HepG2 (cell line): ENCODE data around the gene COQ8A. TPM values are rescaled to one million over a fixed set of nuclear protein-coding genes. Genes with fewer than 3 reads are reported as not detected.

Source experiments
- ATAC-seq: fragments of 200-7000 bp; cut with Tn5 transposase; 3 replicates; pipeline ENCODE4 v1.9.1; 2020; ENCODE audit warnings: mild to moderate bottlenecking, moderate library complexity
- BruUV-seq: library from RNA; stranded (reverse); fragments of 400-500 nt; replicated peaks from 2 replicates; lab custom pipeline; 2021; lab: Mats Ljungman, UMichigan
- CTCF ChIA-PET: fragments of 300-600 bp; formaldehyde crosslinking; extraction: SDS; loops from one replicate; lab custom pipeline; 2021; ENCODE audit warnings: low total read pairs, inconsistent platforms, low intra/inter-chr PET ratio; lab: Yijun Ruan, JAX
- POLR2A ChIA-PET: fragments of 350-600 bp; sonication (Branson Sonifier 250); formaldehyde crosslinking; loops from one replicate; lab custom pipeline; 2020; ENCODE audit warnings: antibody characterized with exemption, inconsistent platforms; lab: Yijun Ruan, JAX
- DNase-seq: peaks from one replicate; pipeline ENCODE4 v3.0.0-alpha.2; 2015; ENCODE audit warnings: low spot score
- FAIRE-seq: peaks from 3 replicates; lab custom pipeline; 2011; peaks lifted over from hg19 to GRCh38; lab: Jason Lieb, UNC
- H2AFZ ChIP-seq: one replicate; pipeline ENCODE4 v1.6.1; 2011; ENCODE audit warnings: low read length, inconsistent platforms
- H3K27ac ChIP-seq: fragments of 300-600 bp; 3 replicates; pipeline ENCODE4 v1.8.0; 2011; ENCODE audit warnings: mixed run types, mild to moderate bottlenecking, mixed read lengths, low read length, inconsistent platforms; ENCODE audit not compliant: insufficient read depth; ENCODE audit errors: extremely low read length
- H3K27me3 ChIP-seq, 2 experiments: fragments of 200-600 bp in 1 of 2; 2 replicates in 1 of 2; 3 replicates in 1 of 2; pipeline versions ENCODE4 v1.6.0 to v1.8.0; 2011; ENCODE audit warnings: low read length in 2 of 2, mild to moderate bottlenecking in 2 of 2, moderate library complexity in 2 of 2, inconsistent platforms in 1 of 2; ENCODE audit not compliant: insufficient read depth in 2 of 2, control insufficient read depth in 1 of 2
- H3K36me3 ChIP-seq, 2 experiments: fragments of 200-600 bp in 1 of 2; replicated peaks in 1 of 2; 2 replicates in 1 of 2; 3 replicates in 1 of 2; pipeline versions ENCODE4 v1.5.1 to v1.8.0; 2011; ENCODE audit warnings: low read length in 2 of 2, inconsistent platforms in 1 of 2; ENCODE audit not compliant: insufficient read depth in 2 of 2, control insufficient read depth in 1 of 2
- H3K4me1 ChIP-seq: 2 replicates; pipeline ENCODE4 v1.5.1; 2012; ENCODE audit warnings: low read length, inconsistent platforms; ENCODE audit not compliant: insufficient read depth
- H3K4me2 ChIP-seq: 2 replicates; pipeline ENCODE4 v1.6.0; 2011; ENCODE audit warnings: low read depth, low read length, inconsistent platforms
- H3K4me3 ChIP-seq, 3 experiments: fragments of 200-600 bp in 1 of 3; sonication (generic), shearing (Covaris generic) in 1 of 3; replicated peaks in 1 of 3; 2 replicates each; pipeline ENCODE4 v1.5.1; 2011 to 2016; ENCODE audit warnings: low read length in 3 of 3, inconsistent platforms in 2 of 3, low read depth in 2 of 3, mild to moderate bottlenecking in 2 of 3, control low read depth in 1 of 3, mixed read lengths in 1 of 3; ENCODE audit not compliant: insufficient read depth in 1 of 3
- H3K79me2 ChIP-seq: one replicate; pipeline ENCODE4 v1.6.1; 2011; ENCODE audit warnings: low read length, inconsistent platforms; ENCODE audit not compliant: insufficient read depth
- H3K9ac ChIP-seq: 2 replicates; pipeline ENCODE4 v1.6.0; 2011; ENCODE audit warnings: mild to moderate bottlenecking, low read depth, low read length, inconsistent platforms; ENCODE audit not compliant: insufficient read depth
- H3K9me3 ChIP-seq: 2 replicates; pipeline ENCODE4 v1.5.1; 2012; ENCODE audit warnings: mild to moderate bottlenecking, low read length
- H4K20me1 ChIP-seq: 2 replicates; pipeline ENCODE4 v1.6.0; 2011; ENCODE audit warnings: inconsistent platforms, mild to moderate bottlenecking, low read length, moderate library complexity; ENCODE audit not compliant: insufficient read depth
- CREB1 ChIP-seq, 2 experiments: fragments of 450-650 bp in 1 of 2; IDR thresholded peaks; 2 replicates each; pipeline ENCODE4 v1.6.1; 2016 to 2017; ENCODE audit warnings: control low read depth in 1 of 2, mild to moderate bottlenecking in 1 of 2, missing compliant biosample characterization in 1 of 2, missing genetic modification characterization in 1 of 2
- CREB3 ChIP-seq: sonication (generic); formaldehyde crosslinking; IDR thresholded peaks from 2 replicates; pipeline ENCODE4 v1.5.0; 2020; ENCODE audit warnings: missing genetic modification reagents
- EEA1 ChIP-seq: sonication (generic); formaldehyde crosslinking; IDR thresholded peaks from 2 replicates; pipeline ENCODE4 v1.5.1; 2020; ENCODE audit warnings: mild to moderate bottlenecking, missing genetic modification reagents, borderline replicate concordance
- HDAC6 ChIP-seq: fragments of 200-600 bp; sonication (generic); IDR thresholded peaks from 2 replicates; pipeline ENCODE4 v1.7.0; 2017; ENCODE audit warnings: mild to moderate bottlenecking, antibody characterized with exemption, low read length, low read depth
- HMGXB3 ChIP-seq: sonication (generic); formaldehyde crosslinking; IDR thresholded peaks from 2 replicates; pipeline ENCODE4 v1.4.0; 2020; ENCODE audit warnings: missing genetic modification reagents, borderline replicate concordance
- HOXD1 ChIP-seq: sonication (generic); formaldehyde crosslinking; IDR thresholded peaks from 2 replicates; pipeline ENCODE4 v1.5.0; 2020; ENCODE audit warnings: missing genetic modification reagents
- ISX ChIP-seq: sonication (generic); formaldehyde crosslinking; conservative IDR thresholded peaks from 2 replicates; pipeline ENCODE4 v1.5.0; 2020; ENCODE audit warnings: missing genetic modification reagents
- JUNB ChIP-seq: sonication (generic); formaldehyde crosslinking; IDR thresholded peaks from 2 replicates; pipeline ENCODE4 v1.8.0; 2022; ENCODE audit warnings: missing genetic modification reagents, mild to moderate bottlenecking, borderline replicate concordance
- POLR2A ChIP-seq, 2 experiments: IDR thresholded peaks; 2 replicates each; pipeline ENCODE4 v1.6.1; 2011; ENCODE audit warnings: low read depth in 2 of 2, low read length in 2 of 2, mild to moderate bottlenecking in 1 of 2, moderate library complexity in 1 of 2; ENCODE audit not compliant: insufficient read depth in 1 of 2
- RBFOX2 ChIP-seq: fragments of 200-400 bp; formaldehyde crosslinking; IDR thresholded peaks from 2 replicates; pipeline ENCODE4 v1.6.1; 2017; ENCODE audit warnings: low read depth, mild to moderate bottlenecking, low read length
- RCOR2 ChIP-seq: IDR thresholded peaks from 2 replicates; pipeline ENCODE4 v1.6.1; 2016; ENCODE audit warnings: missing biosample characterization, missing genetic modification reagents
- SRSF9 ChIP-seq: fragments of 200-400 bp; formaldehyde crosslinking; IDR thresholded peaks from 2 replicates; pipeline ENCODE4 v1.6.1; 2018; ENCODE audit warnings: borderline replicate concordance, mild to moderate bottlenecking, low read depth, low read length; ENCODE audit not compliant: insufficient read depth, poor library complexity, severe bottlenecking
- TBL1XR1 ChIP-seq: fragments of 150-350 bp; IDR thresholded peaks from 2 replicates; pipeline ENCODE4 v1.6.1; 2014; ENCODE audit warnings: borderline replicate concordance, low read length; ENCODE audit not compliant: partially characterized antibody
- ZFP36 ChIP-seq: fragments of 150-350 bp; IDR thresholded peaks from 2 replicates; pipeline ENCODE4 v1.6.1; 2018; ENCODE audit warnings: borderline replicate concordance, low read length, low read depth; ENCODE audit not compliant: partially characterized antibody
- ZKSCAN5 ChIP-seq: sonication (generic); formaldehyde crosslinking; IDR thresholded peaks from 2 replicates; pipeline ENCODE4 v1.5.1; 2020; ENCODE audit warnings: mild to moderate bottlenecking, missing genetic modification reagents
- ZNF335 ChIP-seq: sonication (generic); formaldehyde crosslinking; IDR thresholded peaks from 2 replicates; pipeline ENCODE4 v1.4.0; 2020; ENCODE audit warnings: missing genetic modification reagents
- ZNF616 ChIP-seq: sonication (generic); formaldehyde crosslinking; IDR thresholded peaks from 2 replicates; pipeline ENCODE4 v1.5.0; 2020; ENCODE audit warnings: low read depth, mild to moderate bottlenecking, missing genetic modification reagents
- ZNF724P ChIP-seq: sonication (generic); formaldehyde crosslinking; IDR thresholded peaks from 2 replicates; pipeline ENCODE4 v1.8.0; 2022; ENCODE audit warnings: missing genetic modification reagents, borderline replicate concordance
- ZNF841 ChIP-seq: sonication (generic); formaldehyde crosslinking; IDR thresholded peaks from 2 replicates; pipeline ENCODE4 v1.8.1; 2023; ENCODE audit warnings: missing genetic modification reagents, borderline replicate concordance
- WGBS: methylation state at CpG from one replicate; pipeline ENCODE4 v1.1.6; 2017; ENCODE audit warnings: low lambda C conversion rate; 5-methylcytosine and 5-hydroxymethylcytosine counted together
- in situ Hi-C: cut with HindIII; loops from 2 replicates; pipeline ENCODE4 v1.10.0; 2017; ENCODE audit warnings: low pct_unique_long_range_greater_than_20kb; ENCODE audit not compliant: extremely low pct_ligation_motif_present
- intact Hi-C: fragments of 100-400 bp; cut with micrococcal nuclease; formaldehyde crosslinking; loops from one replicate; pipeline ENCODE4 v1.10.0; 2022; ENCODE audit not compliant: unreplicated experiment
- polyA plus RNA-seq, 8 experiments: library from polyadenylated mRNA; depleted of rRNA in 3 of 8; stranded (reverse) in 7 of 8; unstranded in 1 of 8; fragments of >200 nt; fragmentation: Illumina TruSeq in 4 of 8; extraction: Trizol in 4 of 8; gene quantifications; 2 replicates each; pipeline versions ENCODE4 v1.2.1 to v1.2.3, GENCODE V29; 2011 to 2016; ENCODE audit warnings: low read depth in 4 of 8, missing spikeins in 1 of 8, mixed read lengths in 1 of 8; ENCODE audit not compliant: insufficient read depth in 1 of 8
- total RNA-seq, 5 experiments: library from RNA; depleted of rRNA; stranded (reverse); fragments of >200 nt; fragmentation: Illumina TruSeq; extraction: Trizol; gene quantifications; 2 replicates each; pipeline ENCODE4 v1.2.3, GENCODE V29; 2016; ENCODE audit warnings: low read depth in 1 of 5

Gene COQ8A
- total and polyA plus RNA-seq, 2 of the 13 experiments (the other 11 are each of a cell fraction or from before 2014, with no cell fraction given), result 60.4 to 88.7 TPM

GRCh38 chr1:226971765-226972164 is 31.7 kb downstream of the COQ8A start:
- peaks cover 48% of the 10 kb centered on the region for H3K4me1 ChIP-seq
- no peaks in the 10 kb centered on the region; a peak in 1 of 5 replicates for H3K27me3 ChIP-seq
- H3K9me3 ChIP-seq, result peaks cover 6% of the 10 kb centered on the region; the same call in 1 of the 2 replicates
- H3K79me2 ChIP-seq, result peaks cover 33% of the 10 kb centered on the region
- intact Hi-C loops, result no loop called here
- BruUV-seq, result no TSS peak
- FAIRE-seq (no peak), DNase-seq (no peak), ATAC-seq (no peak)
- H3K4me3 ChIP-seq, result no peak overlapping the region
- no peak overlapping the region for H3K4me2 ChIP-seq
- peaks cover 12% of the 10 kb centered on the region; the same call in 1 of the 2 replicates for H4K20me1 ChIP-seq
- no peak overlapping the region for H3K27ac ChIP-seq
- H3K36me3 ChIP-seq, result peaks cover 10 to 24% of the 10 kb centered on the region in 2 experiments
- ChIA-PET POLR2A (no interaction called here), CTCF (no interaction called here)
- H2AFZ ChIP-seq, result no peak overlapping the region
- WGBS, result 100% methylated on average over 1 of the region's 1 CpG
- no peak for TF ChIP-seq TBL1XR1
- TF ChIP-seq HDAC6, result no peak
- TF ChIP-seq RCOR2 (CRISPR knock-in tag), result no peak
- TF ChIP-seq ZNF841 (CRISPR knock-in tag), result no peak
- TF ChIP-seq HMGXB3 (CRISPR knock-in tag), result no peak
- TF ChIP-seq EEA1 (CRISPR knock-in tag), result no peak
- TF ChIP-seq ZNF616 (CRISPR knock-in tag), result no peak
- TF ChIP-seq SRSF9, result no peak
- TF ChIP-seq HOXD1 (CRISPR knock-in tag), result no peak
- no peak for TF ChIP-seq ZKSCAN5 (CRISPR knock-in tag)
- TF ChIP-seq CREB1 (IDR thresholded peaks at IDR 0.05), result no peak
- no peak for TF ChIP-seq CREB1 (CRISPR knock-in tag; IDR thresholded peaks at IDR 0.05)
- no peak for TF ChIP-seq ZNF335 (CRISPR knock-in tag)
- no peak for TF ChIP-seq JUNB (CRISPR knock-in tag)
- no peak for TF ChIP-seq CREB3
- TF ChIP-seq ISX, result no peak
- TF ChIP-seq ZFP36, result no peak
- no peak for TF ChIP-seq ZNF724P
- TF ChIP-seq RBFOX2, result no peak
- no peak for TF ChIP-seq POLR2A (IDR thresholded peaks at IDR 0.05; ENCODE audit: insufficient read depth in 1 of 2, low read depth in 2 of 2, low read length in 2 of 2)
- H3K9ac ChIP-seq, result no peak overlapping the region
- in situ Hi-C loops, result no loop called here
